Colonic mucosa (tissue), 4 donors: ENCODE data around the gene MYO9A. TPM values are rescaled to one million over a fixed set of nuclear protein-coding genes. Genes with fewer than 3 reads are reported as not detected.

Experiments used
- DNase-seq: peaks from one replicate; pipeline ENCODE4 v3.0.0-alpha.2; 2020
- H3K27ac ChIP-seq: fragments of 200-600 bp; one replicate; pipeline ENCODE4 v1.8.0; 2021
- H3K27me3 ChIP-seq: fragments of 200-600 bp; one replicate; pipeline ENCODE4 v1.8.0; 2021
- H3K36me3 ChIP-seq: fragments of 200-600 bp; one replicate; pipeline ENCODE4 v1.8.0; 2021
- H3K4me1 ChIP-seq: fragments of 200-600 bp; one replicate; pipeline ENCODE4 v1.8.0; 2021; ENCODE audit warnings: mild to moderate bottlenecking
- H3K4me3 ChIP-seq: fragments of 200-600 bp; one replicate; pipeline ENCODE4 v1.8.0; 2021
- H3K9ac ChIP-seq, 2 donors: one replicate each; pipeline ENCODE4 v1.7.0; 2013; ENCODE audit warnings: control low read depth in 2 of 2, low read depth in 2 of 2, low read length in 2 of 2
- H3K9me3 ChIP-seq: fragments of 200-600 bp; one replicate; pipeline ENCODE4 v1.8.0; 2021
- CTCF ChIP-seq: fragments of 200-600 bp; IDR thresholded peaks from one replicate; pipeline ENCODE4 v1.8.0; 2022; ENCODE audit warnings: antibody characterized with exemption, mild to moderate bottlenecking
- intact Hi-C: fragments of 100-400 bp; cut with DNase I; formaldehyde crosslinking; loops from one replicate; pipeline ENCODE4 v1.14.1; 2022
- total RNA-seq, 2 donors: library from RNA; stranded (reverse); fragmentation: NEBNext Ultra II Directional in 1 of 2; extraction: Animal tissue kit (Norgen Biotek cat#: 25700) in 1 of 2; gene quantifications; one replicate each; pipeline ENCODE4 v1.2.1, GENCODE V29; 2021
- donor health status: healthy.
- donor health status: DM: no; HTN: no; CAD: no.
- donor health status: DM: no; HTN: no; CAD: no.

Gene MYO9A
- total RNA-seq, 2 donors from 2014 or later, result 27.5 to 34.3 TPM

GRCh38 chr15:71853543-71853942 is 264.4 kb downstream of the MYO9A start:
- TF ChIP-seq CTCF, result no peak
- Histone ChIP-seq H3K27me3 (no peaks in the 10 kb centered on the region), H3K9ac (no peak overlapping the region), H3K4me1 (no peaks in the 10 kb centered on the region), H3K27ac (no peak overlapping the region), H3K36me3 (no peaks in the 10 kb centered on the region), H3K4me3 (no peak overlapping the region), H3K9me3 (no peaks in the 10 kb centered on the region)
- DNase-seq, result no peak
- intact Hi-C loops, result no loop called here

- Histone ChIP-seq H3K9me3 (no peaks in the 10 kb centered on the region), H3K4me1 (no peaks in the 10 kb centered on the region), H3K27me3 (no peaks in the 10 kb centered on the region), H3K9ac (no peak overlapping the region), H3K27ac (no peak overlapping the region), H3K4me3 (no peak overlapping the region), H3K36me3 (no peaks in the 10 kb centered on the region)
- no peak for DNase-seq
- intact Hi-C loops, result no loop called here
- no peak for TF ChIP-seq CTCF
Observed at GRCh38 chr15:71844916-71845315, 273.0 kb downstream of the MYO9A start.

GRCh38 chr15:71841563-71841962 is 276.4 kb downstream of the MYO9A start:
- Histone ChIP-seq H3K4me1 (no peaks in the 10 kb centered on the region), H3K9ac (no peak overlapping the region), H3K4me3 (no peak overlapping the region), H3K27me3 (no peaks in the 10 kb centered on the region), H3K36me3 (no peaks in the 10 kb centered on the region), H3K9me3 (no peaks in the 10 kb centered on the region), H3K27ac (no peak overlapping the region)
- no peak for DNase-seq
- intact Hi-C loops, result no loop called here
- no peak for TF ChIP-seq CTCF

GRCh38 chr15:71830981-71831380 is 287.0 kb downstream of the MYO9A start:
- Histone ChIP-seq H3K9me3 (no peaks in the 10 kb centered on the region), H3K9ac (no peak overlapping the region), H3K4me1 (no peaks in the 10 kb centered on the region), H3K27me3 (no peaks in the 10 kb centered on the region), H3K27ac (no peak overlapping the region), H3K36me3 (peaks cover 7% of the 10 kb centered on the region), H3K4me3 (no peak overlapping the region)
- TF ChIP-seq CTCF, result no peak
- intact Hi-C loops, result no loop called here
- no peak for DNase-seq

GRCh38 chr15:71826196-71826595 is 291.8 kb downstream of the MYO9A start:
- intact Hi-C loops, result no loop called here

More at GRCh38 chr15:71826196-71826595, 291.8 kb downstream of the MYO9A start:
- no peak overlapping the region for H3K9ac ChIP-seq
- peaks cover 7% of the 10 kb centered on the region for H3K36me3 ChIP-seq
- no peak overlapping the region for H3K4me3 ChIP-seq
- no peak overlapping the region for H3K27ac ChIP-seq
- no peaks in the 10 kb centered on the region for H3K27me3 ChIP-seq
- H3K4me1 ChIP-seq, result no peaks in the 10 kb centered on the region
- no peak for TF ChIP-seq CTCF
- DNase-seq, result no peak
- H3K9me3 ChIP-seq, result no peaks in the 10 kb centered on the region
